Nephron (organoid): ENCODE results near the gene IL23R.
"Not testable (repeated sequence)": the region's sequence is repeated elsewhere in the genome, so short reads cannot be mapped to it uniquely, and the experiment has no call there.

Source experiments
- H3K27ac Mint-ChIP-seq, 3 experiments: 2 replicates each; pipeline ENCODE4 v1.8.0; 2020; ENCODE audit warnings: mixed read lengths in 3 of 3, mild to moderate bottlenecking in 2 of 3, moderate library complexity in 1 of 3
- H3K27me3 Mint-ChIP-seq: 2 replicates; pipeline ENCODE4 v1.8.0; 2021; ENCODE audit warnings: low read depth, mild to moderate bottlenecking, moderate library complexity, mixed read lengths
- H3K36me3 Mint-ChIP-seq: 2 replicates; pipeline ENCODE4 v1.8.0; 2020; ENCODE audit warnings: low read depth, mixed read lengths
- H3K4me1 Mint-ChIP-seq: 2 replicates; pipeline ENCODE4 v1.8.0; 2020; ENCODE audit warnings: mixed read lengths
- H3K4me3 Mint-ChIP-seq, 3 experiments: 2 replicates each; pipeline ENCODE4 v1.8.0; 2020; ENCODE audit warnings: mild to moderate bottlenecking in 3 of 3, mixed read lengths in 3 of 3, moderate library complexity in 2 of 3
- H3K9me3 Mint-ChIP-seq: 2 replicates; pipeline ENCODE4 v1.8.0; 2020; ENCODE audit warnings: mixed read lengths
- TF ChIP-seq, protein P1 (sequence below), 3 experiments: fragments of 200-600 bp; sonication (generic); IDR thresholded peaks; one replicate each; pipeline ENCODE4 v1.5.0; 2021; ENCODE audit warnings: antibody characterized with exemption in 3 of 3; ENCODE audit not compliant: unreplicated experiment in 3 of 3

Gene IL23R

DNA sequence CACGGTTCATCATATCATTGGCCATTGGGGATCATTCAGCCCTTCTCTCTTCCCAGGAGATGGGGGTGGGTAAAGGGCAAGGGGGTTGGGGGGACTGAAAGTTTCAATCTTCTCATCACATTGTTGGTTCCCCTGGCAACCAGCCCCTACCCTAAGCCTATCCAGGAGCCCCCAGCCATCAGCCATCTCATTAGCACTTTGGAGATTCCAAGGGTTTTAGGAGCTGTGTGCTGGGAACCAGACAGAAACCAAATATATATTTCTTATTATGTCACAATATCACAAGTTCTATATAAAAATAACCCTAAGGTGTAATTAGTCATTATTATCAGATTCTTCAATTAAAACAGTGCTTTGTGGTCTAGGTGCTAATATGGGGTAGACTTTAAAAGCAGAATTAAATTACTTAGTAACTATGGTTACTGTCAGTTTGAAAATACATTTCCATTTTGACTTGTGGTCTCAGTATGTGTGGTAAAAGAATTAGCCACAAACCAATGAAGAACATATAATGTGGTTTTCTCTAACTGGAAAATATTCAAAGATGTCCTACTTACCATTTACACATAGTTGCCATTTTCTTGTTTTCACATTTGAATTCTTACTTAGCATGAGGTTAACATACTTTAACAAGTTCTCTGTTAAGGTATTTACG is 28.1 kb downstream of the IL23R start:
- TF ChIP-seq, protein P1, sequence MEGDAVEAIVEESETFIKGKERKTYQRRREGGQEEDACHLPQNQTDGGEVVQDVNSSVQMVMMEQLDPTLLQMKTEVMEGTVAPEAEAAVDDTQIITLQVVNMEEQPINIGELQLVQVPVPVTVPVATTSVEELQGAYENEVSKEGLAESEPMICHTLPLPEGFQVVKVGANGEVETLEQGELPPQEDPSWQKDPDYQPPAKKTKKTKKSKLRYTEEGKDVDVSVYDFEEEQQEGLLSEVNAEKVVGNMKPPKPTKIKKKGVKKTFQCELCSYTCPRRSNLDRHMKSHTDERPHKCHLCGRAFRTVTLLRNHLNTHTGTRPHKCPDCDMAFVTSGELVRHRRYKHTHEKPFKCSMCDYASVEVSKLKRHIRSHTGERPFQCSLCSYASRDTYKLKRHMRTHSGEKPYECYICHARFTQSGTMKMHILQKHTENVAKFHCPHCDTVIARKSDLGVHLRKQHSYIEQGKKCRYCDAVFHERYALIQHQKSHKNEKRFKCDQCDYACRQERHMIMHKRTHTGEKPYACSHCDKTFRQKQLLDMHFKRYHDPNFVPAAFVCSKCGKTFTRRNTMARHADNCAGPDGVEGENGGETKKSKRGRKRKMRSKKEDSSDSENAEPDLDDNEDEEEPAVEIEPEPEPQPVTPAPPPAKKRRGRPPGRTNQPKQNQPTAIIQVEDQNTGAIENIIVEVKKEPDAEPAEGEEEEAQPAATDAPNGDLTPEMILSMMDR (IDR thresholded peaks at IDR 0.05; ENCODE audit: unreplicated experiment in 3 of 3): no peak
- H3K4me1 Mint-ChIP-seq: no peaks in the 10 kb centered on the region
- H3K36me3 Mint-ChIP-seq: no peaks in the 10 kb centered on the region
- no peaks in the 10 kb centered on the region for H3K9me3 Mint-ChIP-seq
- no peak overlapping the region for H3K4me3 Mint-ChIP-seq
- H3K27me3 Mint-ChIP-seq: no peaks in the 10 kb centered on the region
- no peak overlapping the region for H3K27ac Mint-ChIP-seq

DNA sequence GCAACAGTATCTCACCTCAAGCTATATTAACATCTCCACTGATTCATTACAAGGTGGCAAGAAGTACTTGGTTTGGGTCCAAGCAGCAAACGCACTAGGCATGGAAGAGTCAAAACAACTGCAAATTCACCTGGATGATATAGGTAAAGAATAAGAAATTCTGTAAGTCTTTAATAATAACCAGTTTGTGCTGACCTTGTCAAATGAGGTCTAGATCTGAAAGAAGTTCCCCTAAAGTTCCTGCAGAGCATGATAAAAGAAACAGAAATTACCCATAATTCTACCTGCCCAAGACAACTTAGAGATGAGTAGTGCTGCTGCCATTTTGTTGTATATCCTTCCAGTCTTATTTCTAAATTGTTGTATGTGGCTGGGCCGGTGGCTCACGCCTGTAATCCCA is 34.5 kb downstream of the IL23R start:
- TF ChIP-seq, protein P1 (IDR thresholded peaks at IDR 0.05; ENCODE audit: unreplicated experiment in 3 of 3): no peak
- Mint-ChIP-seq H3K9me3 (no peaks in the 10 kb centered on the region), H3K27me3 (no peaks in the 10 kb centered on the region), H3K4me3 (no peak overlapping the region), H3K27ac (no peak overlapping the region), H3K36me3 (no peaks in the 10 kb centered on the region), H3K4me1 (no peaks in the 10 kb centered on the region)

DNA sequence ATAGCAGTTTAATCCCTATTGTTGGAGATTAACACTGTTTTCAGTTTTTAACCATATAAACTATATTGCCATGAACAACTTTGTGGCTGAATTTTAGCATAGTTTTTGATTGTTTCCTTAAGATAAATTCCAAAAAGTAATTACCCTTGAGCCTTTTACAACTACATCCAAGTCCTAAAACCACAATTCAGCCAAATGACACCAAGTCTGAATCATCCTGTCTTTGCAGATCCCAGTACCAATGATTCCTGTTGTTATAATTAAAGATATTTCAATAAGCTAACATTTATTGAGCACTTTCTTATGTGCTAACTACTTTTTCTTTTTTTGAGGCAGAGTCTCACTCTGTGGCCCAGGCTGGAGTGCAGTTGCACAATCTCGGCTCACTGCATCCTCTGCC is 35.6 kb downstream of the IL23R start:
- TF ChIP-seq, protein P1 (IDR thresholded peaks at IDR 0.05; ENCODE audit: unreplicated experiment in 3 of 3): no peak
- Mint-ChIP-seq H3K27me3 (no peaks in the 10 kb centered on the region), H3K4me3 (no peak overlapping the region), H3K36me3 (no peaks in the 10 kb centered on the region), H3K27ac (no peak overlapping the region), H3K9me3 (no peaks in the 10 kb centered on the region), H3K4me1 (no peaks in the 10 kb centered on the region)

DNA sequence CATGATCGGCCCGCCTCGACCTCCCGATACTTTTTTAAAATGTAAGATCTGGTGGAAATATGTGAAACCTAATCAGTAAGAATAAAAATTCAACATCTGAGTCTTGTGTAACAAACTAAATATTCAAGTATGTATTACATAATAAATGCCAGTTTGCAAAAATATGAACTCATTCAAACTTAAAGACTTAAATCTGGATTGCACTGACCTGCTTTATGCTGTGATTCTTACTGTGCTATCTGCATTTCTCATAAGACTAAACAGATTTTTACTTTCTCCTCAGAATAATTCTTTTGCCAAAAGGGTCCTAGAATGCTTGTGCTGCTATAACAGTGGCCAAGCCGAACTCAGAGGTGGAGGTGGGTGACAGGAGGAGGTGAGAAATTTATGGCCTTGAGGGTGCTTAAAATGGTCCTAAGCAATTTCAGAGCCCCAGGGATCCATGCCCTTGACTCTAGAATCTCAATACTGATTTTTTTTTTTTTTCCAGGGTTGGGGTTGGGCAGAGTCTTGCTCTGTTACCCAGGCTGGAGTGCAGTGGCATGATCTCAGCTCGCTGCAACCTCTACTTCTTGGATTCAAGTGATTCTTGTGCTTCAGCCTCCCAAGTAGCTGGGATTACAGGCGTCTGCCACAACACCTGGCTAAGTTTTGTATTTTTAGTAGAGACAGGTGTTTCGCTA is 38.2 kb downstream of the IL23R start:
- H3K9me3 Mint-ChIP-seq: no peaks in the 10 kb centered on the region
- no peaks in the 10 kb centered on the region for H3K27me3 Mint-ChIP-seq
- H3K36me3 Mint-ChIP-seq: no peaks in the 10 kb centered on the region
- H3K27ac Mint-ChIP-seq: no peak overlapping the region
- H3K4me3 Mint-ChIP-seq: no peak overlapping the region
- TF ChIP-seq, protein P1 (IDR thresholded peaks at IDR 0.05; ENCODE audit: unreplicated experiment in 3 of 3): no peak
- no peaks in the 10 kb centered on the region for H3K4me1 Mint-ChIP-seq

DNA sequence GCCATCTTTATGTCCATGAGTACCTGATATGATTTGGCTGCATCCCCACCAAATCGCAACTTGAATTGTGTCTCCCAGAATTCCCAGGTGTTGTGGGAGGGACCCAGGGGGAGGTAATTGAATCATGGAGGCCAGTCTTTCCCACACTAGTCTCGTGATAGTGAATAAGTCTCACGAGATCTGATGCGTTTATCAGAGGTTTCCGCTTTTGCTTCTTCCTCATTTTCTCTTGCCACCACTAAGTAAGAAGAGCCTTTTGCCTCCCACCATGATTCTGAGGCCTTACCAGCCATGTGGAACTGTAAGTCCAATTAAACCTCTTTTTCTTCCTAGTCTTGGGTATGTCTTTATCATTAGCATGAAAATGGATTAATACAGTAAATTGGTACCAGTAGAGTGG is 41.1 kb downstream of the IL23R start:
- H3K4me1 Mint-ChIP-seq, H3K27ac Mint-ChIP-seq, H3K36me3 Mint-ChIP-seq, H3K27me3 Mint-ChIP-seq, H3K4me3 Mint-ChIP-seq, H3K9me3 Mint-ChIP-seq: not testable (repeated sequence)

DNA sequence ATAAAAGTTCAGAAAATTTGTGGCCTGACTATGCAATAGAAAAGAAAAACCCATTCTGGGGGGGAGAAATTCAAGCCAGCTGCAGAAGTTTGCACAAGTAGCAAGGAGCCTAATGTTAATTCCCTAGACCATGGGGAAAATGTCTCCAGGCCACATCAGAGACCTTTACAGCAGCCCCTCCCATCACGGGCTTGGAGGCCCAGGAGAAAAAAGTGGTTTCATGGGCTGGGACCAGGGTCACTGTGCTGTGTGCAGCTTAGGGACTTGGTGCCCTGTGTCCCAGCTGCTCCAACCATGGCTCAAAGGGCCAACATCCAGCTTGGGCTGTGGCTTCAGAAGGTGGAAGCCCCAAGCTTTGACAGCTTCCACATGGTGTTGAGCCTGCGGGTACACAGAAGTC is 42.0 kb downstream of the IL23R start:
- TF ChIP-seq, protein P1 (IDR thresholded peaks at IDR 0.05; ENCODE audit: unreplicated experiment in 3 of 3): no peak
- no peak overlapping the region for H3K4me3 Mint-ChIP-seq
- H3K36me3 Mint-ChIP-seq: no peaks in the 10 kb centered on the region
- H3K4me1 Mint-ChIP-seq: no peaks in the 10 kb centered on the region
- no peaks in the 10 kb centered on the region for H3K27me3 Mint-ChIP-seq
- H3K27ac Mint-ChIP-seq: no peak overlapping the region
- no peaks in the 10 kb centered on the region for H3K9me3 Mint-ChIP-seq
